ENCODE data around the gene DMD.

The DMD gene

GRCh38 chrX:31366041-31366440 is 1845.3 kb downstream of the DMD start:
- H3K27ac ChIP-seq (ENCODE audit: low read length) = no peak overlapping the region
- no peaks in the 10 kb centered on the region for H3K27me3 ChIP-seq (ENCODE audit: low read depth, low read length)
- no peaks in the 10 kb centered on the region for H4K20me1 ChIP-seq (ENCODE audit: insufficient read depth, low read length)
- peak overlapping the region; percentile 57 for H3K4me3 ChIP-seq (ENCODE audit: low read length)
- peak overlapping the region; percentile 77 for H2AFZ ChIP-seq (ENCODE audit: low read depth, low read length)
- H3K9me3 ChIP-seq (ENCODE audit: insufficient read depth, low read length) = no peaks in the 10 kb centered on the region
- no peak for TF ChIP-seq EZH2phosphoT487 (IDR thresholded peaks at IDR 0.05; ENCODE audit: low read depth)
- TF ChIP-seq, protein P1, sequence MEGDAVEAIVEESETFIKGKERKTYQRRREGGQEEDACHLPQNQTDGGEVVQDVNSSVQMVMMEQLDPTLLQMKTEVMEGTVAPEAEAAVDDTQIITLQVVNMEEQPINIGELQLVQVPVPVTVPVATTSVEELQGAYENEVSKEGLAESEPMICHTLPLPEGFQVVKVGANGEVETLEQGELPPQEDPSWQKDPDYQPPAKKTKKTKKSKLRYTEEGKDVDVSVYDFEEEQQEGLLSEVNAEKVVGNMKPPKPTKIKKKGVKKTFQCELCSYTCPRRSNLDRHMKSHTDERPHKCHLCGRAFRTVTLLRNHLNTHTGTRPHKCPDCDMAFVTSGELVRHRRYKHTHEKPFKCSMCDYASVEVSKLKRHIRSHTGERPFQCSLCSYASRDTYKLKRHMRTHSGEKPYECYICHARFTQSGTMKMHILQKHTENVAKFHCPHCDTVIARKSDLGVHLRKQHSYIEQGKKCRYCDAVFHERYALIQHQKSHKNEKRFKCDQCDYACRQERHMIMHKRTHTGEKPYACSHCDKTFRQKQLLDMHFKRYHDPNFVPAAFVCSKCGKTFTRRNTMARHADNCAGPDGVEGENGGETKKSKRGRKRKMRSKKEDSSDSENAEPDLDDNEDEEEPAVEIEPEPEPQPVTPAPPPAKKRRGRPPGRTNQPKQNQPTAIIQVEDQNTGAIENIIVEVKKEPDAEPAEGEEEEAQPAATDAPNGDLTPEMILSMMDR (IDR thresholded peaks at IDR 0.05; ENCODE audit: low read depth, low read length) = no peak
- H3K4me2 ChIP-seq (ENCODE audit: low read length) = peak overlapping the region; percentile 63
- no peaks in the 10 kb centered on the region for H3K79me2 ChIP-seq (ENCODE audit: low read length)
- H3K36me3 ChIP-seq (replicated peaks; ENCODE audit: low read depth, low read length) = no peaks in the 10 kb centered on the region
- H3K4me1 ChIP-seq (ENCODE audit: low read length) = peaks cover 13% of the 10 kb centered on the region
- H3K9ac ChIP-seq (ENCODE audit: low read length) = peak overlapping the region; percentile 12; the same call in 1 of the 2 replicates

- Histone ChIP-seq H3K27me3 (ENCODE audit: low read depth, low read length) (no peaks in the 10 kb centered on the region), H3K27ac (ENCODE audit: low read length) (no peak overlapping the region), H3K9ac (ENCODE audit: low read length) (no peak overlapping the region), H3K4me2 (ENCODE audit: low read length) (no peak overlapping the region), H3K4me1 (ENCODE audit: low read length) (peaks cover 49% of the 10 kb centered on the region), H2AFZ (ENCODE audit: low read depth, low read length) (no peak overlapping the region), H4K20me1 (ENCODE audit: insufficient read depth, low read length) (no peaks in the 10 kb centered on the region), H3K4me3 (ENCODE audit: low read length) (no peak overlapping the region), H3K36me3 (replicated peaks; ENCODE audit: low read depth, low read length) (no peaks in the 10 kb centered on the region), H3K9me3 (ENCODE audit: insufficient read depth, low read length) (no peaks in the 10 kb centered on the region), H3K79me2 (ENCODE audit: low read length) (no peaks in the 10 kb centered on the region)
- no peak for TF ChIP-seq EZH2phosphoT487 (IDR thresholded peaks at IDR 0.05; ENCODE audit: low read depth)
- TF ChIP-seq, protein P1 (IDR thresholded peaks at IDR 0.05; ENCODE audit: low read depth, low read length) = no peak
Observed at GRCh38 chrX:31356275-31357212, 1854.8 kb downstream of the DMD start.

- H3K36me3 ChIP-seq (replicated peaks; ENCODE audit: low read depth, low read length) = no peaks in the 10 kb centered on the region
- H2AFZ ChIP-seq (ENCODE audit: low read depth, low read length) = no peak overlapping the region; the same call in none of the 2 replicates
- peaks cover 40% of the 10 kb centered on the region for H3K4me1 ChIP-seq (ENCODE audit: low read length)
- peak overlapping the region; percentile 11; the same call in 1 of the 2 replicates for H3K9ac ChIP-seq (ENCODE audit: low read length)
- no peaks in the 10 kb centered on the region for H3K27me3 ChIP-seq (ENCODE audit: low read depth, low read length)
- H4K20me1 ChIP-seq (ENCODE audit: insufficient read depth, low read length) = no peaks in the 10 kb centered on the region
- no peaks in the 10 kb centered on the region for H3K79me2 ChIP-seq (ENCODE audit: low read length)
- peak overlapping the region; percentile 76 for H3K4me2 ChIP-seq (ENCODE audit: low read length)
- no peak overlapping the region for H3K27ac ChIP-seq (ENCODE audit: low read length)
- no peak for TF ChIP-seq EZH2phosphoT487 (IDR thresholded peaks at IDR 0.05; ENCODE audit: low read depth)
- TF ChIP-seq, protein P1 (IDR thresholded peaks at IDR 0.05; ENCODE audit: low read depth, low read length) = no peak
- H3K4me3 ChIP-seq (ENCODE audit: low read length) = peak overlapping the region; percentile 30
- H3K9me3 ChIP-seq (ENCODE audit: insufficient read depth, low read length) = no peaks in the 10 kb centered on the region
Observed at GRCh38 chrX:31355206-31355955, 1856.0 kb downstream of the DMD start.

GRCh38 chrX:31353095-31353494 is 1858.3 kb downstream of the DMD start:
- Histone ChIP-seq H3K36me3 (replicated peaks; ENCODE audit: low read depth, low read length) (no peaks in the 10 kb centered on the region), H3K4me1 (ENCODE audit: low read length) (peaks cover 40% of the 10 kb centered on the region), H2AFZ (ENCODE audit: low read depth, low read length) (no peak overlapping the region), H3K27me3 (ENCODE audit: low read depth, low read length) (no peaks in the 10 kb centered on the region), H3K4me3 (ENCODE audit: low read length) (peak overlapping the region; percentile 59), H3K79me2 (ENCODE audit: low read length) (no peaks in the 10 kb centered on the region), H3K9me3 (ENCODE audit: insufficient read depth, low read length) (no peaks in the 10 kb centered on the region), H3K9ac (ENCODE audit: low read length) (peak overlapping the region; percentile 33; the same call in 1 of the 2 replicates), H3K27ac (ENCODE audit: low read length) (peak overlapping the region; percentile 66), H4K20me1 (ENCODE audit: insufficient read depth, low read length) (no peaks in the 10 kb centered on the region), H3K4me2 (ENCODE audit: low read length) (peak overlapping the region; percentile 76)
- no peak for TF ChIP-seq EZH2phosphoT487 (IDR thresholded peaks at IDR 0.05; ENCODE audit: low read depth)
- TF ChIP-seq, protein P1 (IDR thresholded peaks at IDR 0.05; ENCODE audit: low read depth, low read length) = no peak

Data from OCI-LY3 (cell line).